ENCODE measurements around the gene RNF144A. TPM values are rescaled to one million over a fixed set of nuclear protein-coding genes. Genes with fewer than 3 reads are reported as not detected.

RNF144A gene
- total and polyA plus RNA-seq, 5 donors, result 4.7 to 14.3 (median 10.3) TPM

DNA sequence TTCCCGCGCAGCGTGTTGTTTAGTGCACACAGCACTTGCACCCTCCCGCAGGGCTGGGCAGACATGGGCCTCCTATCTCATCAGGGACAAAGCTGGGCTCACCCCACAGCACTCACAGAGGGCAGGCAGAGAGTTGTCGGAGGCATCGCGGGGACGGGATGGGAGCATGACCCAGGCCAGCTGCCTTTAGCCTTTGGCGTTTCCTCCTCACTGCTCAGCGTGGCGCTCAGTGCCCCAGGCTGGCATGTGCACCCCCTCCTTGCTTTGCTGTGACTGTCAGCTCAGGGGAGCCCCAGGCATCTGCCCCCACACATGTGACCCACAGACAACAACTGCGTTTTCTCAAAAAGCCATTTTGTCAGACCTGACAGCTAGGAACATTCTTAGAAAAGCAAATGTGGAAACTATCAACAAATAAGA is 101.1 kb downstream of the RNF144A start:
- H3K4me1 ChIP-seq (ENCODE audit: control insufficient read depth, insufficient read depth, low read length), result peaks cover 18% of the 10 kb centered on the region
- H3K9me3 ChIP-seq (ENCODE audit: control insufficient read depth, low read length), result no peaks in the 10 kb centered on the region
- DNase-seq (no peak), ATAC-seq (peak in 1 of 2 donors; percentile 10)
- intact Hi-C loops (cut with DNase I), result no loop called here
- no peak overlapping the region for H3K4me3 ChIP-seq (ENCODE audit: low read length)
- WGBS, result 75% methylated on average over 12 of the region's 12 CpGs
- no peaks in the 10 kb centered on the region for H3K27me3 ChIP-seq (ENCODE audit: control insufficient read depth, insufficient read depth)
- no peak overlapping the region for H3K27ac ChIP-seq (ENCODE audit: low read length)

GRCh38 chr2:7018767-7019166 is 101.6 kb downstream of the RNF144A start:
- 50% methylated on average over 5 of the region's 5 CpGs for WGBS
- Histone ChIP-seq H3K4me1 (ENCODE audit: control insufficient read depth, insufficient read depth, low read length) (peaks cover 18% of the 10 kb centered on the region), H3K4me3 (ENCODE audit: low read length) (no peak overlapping the region), H3K9me3 (ENCODE audit: control insufficient read depth, low read length) (no peaks in the 10 kb centered on the region), H3K27me3 (ENCODE audit: control insufficient read depth, insufficient read depth) (no peaks in the 10 kb centered on the region), H3K27ac (ENCODE audit: low read length) (no peak overlapping the region)
- intact Hi-C loops (cut with DNase I), result no loop called here
- ATAC-seq (no peak), DNase-seq (no peak)

- DNase-seq, result no peak
These were observed 102.0 kb downstream of the RNF144A start for GRCh38 chr2:7019191-7019590.

GRCh38 chr2:7020059-7020458 is 102.8 kb downstream of the RNF144A start:
- WGBS, result 96% methylated on average over 6 of the region's 6 CpGs
- H3K4me1 ChIP-seq (ENCODE audit: control insufficient read depth, insufficient read depth, low read length), result peaks cover 16% of the 10 kb centered on the region
- intact Hi-C loops (cut with DNase I), result no loop called here

More at GRCh38 chr2:7019191-7019590, 102.0 kb downstream of the RNF144A start:
- intact Hi-C loops (cut with DNase I), result no loop called here
- Histone ChIP-seq H3K27ac (ENCODE audit: low read length) (no peak overlapping the region), H3K9me3 (ENCODE audit: control insufficient read depth, low read length) (no peaks in the 10 kb centered on the region), H3K4me3 (ENCODE audit: low read length) (no peak overlapping the region), H3K4me1 (ENCODE audit: control insufficient read depth, insufficient read depth, low read length) (peaks cover 18% of the 10 kb centered on the region), H3K27me3 (ENCODE audit: control insufficient read depth, insufficient read depth) (no peaks in the 10 kb centered on the region)
- ATAC-seq, result no peak
- 89% methylated on average over 17 of the region's 17 CpGs for WGBS

GRCh38 chr2:7020468-7020867 is 103.3 kb downstream of the RNF144A start:
- WGBS, result 89% methylated on average over 8 of the region's 8 CpGs
- no peaks in the 10 kb centered on the region for H3K27me3 ChIP-seq (ENCODE audit: control insufficient read depth, insufficient read depth)
- intact Hi-C loops (cut with DNase I), result no loop called here
- H3K4me3 ChIP-seq (ENCODE audit: low read length), result no peak overlapping the region
- no peak for ATAC-seq
- H3K4me1 ChIP-seq (ENCODE audit: control insufficient read depth, insufficient read depth, low read length), result peaks cover 16% of the 10 kb centered on the region
- no peak for DNase-seq
- no peaks in the 10 kb centered on the region for H3K9me3 ChIP-seq (ENCODE audit: control insufficient read depth, low read length)
- H3K27ac ChIP-seq (ENCODE audit: low read length), result no peak overlapping the region

More at GRCh38 chr2:7020059-7020458, 102.8 kb downstream of the RNF144A start:
- no peak overlapping the region for H3K4me3 ChIP-seq (ENCODE audit: low read length)
- no peak overlapping the region for H3K27ac ChIP-seq (ENCODE audit: low read length)
- no peaks in the 10 kb centered on the region for H3K9me3 ChIP-seq (ENCODE audit: control insufficient read depth, low read length)
- ATAC-seq (no peak), DNase-seq (no peak)
- H3K27me3 ChIP-seq (ENCODE audit: control insufficient read depth, insufficient read depth), result no peaks in the 10 kb centered on the region

DNA sequence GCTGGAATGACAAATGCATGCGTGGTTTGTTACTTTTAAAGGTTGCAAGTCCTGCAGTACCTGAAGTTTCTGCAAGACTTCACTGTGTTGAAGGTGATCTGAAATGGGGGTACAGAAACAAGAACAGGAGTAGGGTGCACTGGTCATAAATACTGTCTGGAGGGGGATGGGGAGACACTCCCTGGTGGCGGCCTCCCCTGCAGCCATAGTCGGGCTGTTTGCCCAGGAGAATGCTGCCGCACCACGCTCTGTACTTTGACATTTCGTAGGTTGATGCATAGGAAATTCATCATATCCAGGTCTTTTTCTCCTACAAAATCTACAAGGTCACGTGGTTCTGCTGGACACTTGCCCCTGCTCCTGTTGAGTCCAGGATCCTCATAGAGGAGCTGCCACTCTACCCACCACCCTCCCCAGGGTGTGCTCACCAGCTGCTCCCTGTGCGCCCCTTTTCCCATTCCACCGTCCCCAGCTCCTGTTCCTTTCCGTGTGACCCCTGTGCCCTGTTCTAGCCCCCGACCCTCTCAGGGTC is 103.8 kb downstream of the RNF144A start:
- WGBS, result 76% methylated on average over 11 of the region's 11 CpGs
- H3K9me3 ChIP-seq (ENCODE audit: control insufficient read depth, low read length), result no peaks in the 10 kb centered on the region
- H3K4me1 ChIP-seq (ENCODE audit: control insufficient read depth, insufficient read depth, low read length), result peaks cover 12% of the 10 kb centered on the region
- no peak overlapping the region for H3K27ac ChIP-seq (ENCODE audit: low read length)
- no peak overlapping the region for H3K4me3 ChIP-seq (ENCODE audit: low read length)
- ATAC-seq (no peak), DNase-seq (no peak)
- intact Hi-C loops (cut with DNase I), result no loop called here
- H3K27me3 ChIP-seq (ENCODE audit: control insufficient read depth, insufficient read depth), result no peaks in the 10 kb centered on the region

DNA sequence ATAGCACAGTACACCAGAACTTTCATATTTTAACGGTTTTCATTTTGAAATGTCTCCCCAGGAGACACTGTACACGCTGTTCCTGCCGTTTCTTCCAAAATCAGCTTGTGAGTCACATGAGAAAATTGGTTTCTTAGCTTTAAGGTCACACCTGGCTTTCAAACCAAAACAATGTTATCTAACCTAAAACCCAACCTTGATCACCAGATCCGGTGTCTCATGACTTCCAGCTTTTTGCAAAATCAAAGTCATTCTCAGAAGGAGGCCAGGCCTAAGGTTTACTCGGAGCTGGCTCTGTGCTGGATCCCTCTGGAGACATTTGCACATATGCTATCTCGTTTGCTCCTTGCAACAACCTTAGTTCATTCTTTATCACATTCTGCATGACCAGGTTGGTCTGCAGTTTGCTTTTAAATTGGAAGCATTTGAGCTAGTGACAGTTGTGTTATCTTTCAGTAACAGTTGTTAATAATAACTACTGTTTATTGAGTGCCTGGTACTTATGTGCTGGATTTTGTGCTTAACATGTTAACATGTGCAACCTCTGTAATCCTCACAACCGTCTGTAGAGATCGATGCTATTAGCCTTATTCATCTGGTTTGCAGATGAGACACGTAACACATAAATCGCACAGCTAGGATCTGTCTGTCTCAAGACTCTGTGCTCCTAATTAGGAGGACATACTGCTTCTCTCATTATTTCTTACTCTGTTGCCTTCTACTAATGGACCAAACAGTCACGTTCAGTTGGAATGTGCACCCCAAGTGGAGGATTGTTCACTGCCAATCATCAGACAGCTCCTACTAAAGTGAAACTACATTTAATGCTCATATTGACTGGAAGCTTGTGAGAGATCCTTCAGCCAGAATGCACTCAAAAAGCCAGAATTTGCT is 105.5 kb downstream of the RNF144A start:
- ATAC-seq, result no peak
- Histone ChIP-seq H3K4me1 (ENCODE audit: control insufficient read depth, insufficient read depth, low read length) (peaks cover 12% of the 10 kb centered on the region), H3K27ac (ENCODE audit: low read length) (no peak overlapping the region), H3K27me3 (ENCODE audit: control insufficient read depth, insufficient read depth) (no peaks in the 10 kb centered on the region), H3K4me3 (ENCODE audit: low read length) (no peak overlapping the region), H3K9me3 (ENCODE audit: control insufficient read depth, low read length) (no peaks in the 10 kb centered on the region)
- DNase-seq, result no peak
- intact Hi-C loops (cut with DNase I), result no loop called here
- WGBS, result 46% methylated on average over 11 of the region's 11 CpGs

- Histone ChIP-seq H3K9me3 (ENCODE audit: control insufficient read depth, low read length) (no peaks in the 10 kb centered on the region), H3K4me3 (ENCODE audit: low read length) (no peak overlapping the region), H3K27me3 (ENCODE audit: control insufficient read depth, insufficient read depth) (no peaks in the 10 kb centered on the region), H3K27ac (ENCODE audit: low read length) (no peak overlapping the region), H3K4me1 (ENCODE audit: control insufficient read depth, insufficient read depth, low read length) (peaks cover 5% of the 10 kb centered on the region)
- intact Hi-C loops (cut with DNase I), result no loop called here
- ATAC-seq, result peak; percentile 74
- WGBS, result 51% methylated on average over 2 of the region's 2 CpGs
- peak in 1 of 3 donors; percentile 61 for DNase-seq
These were observed 106.3 kb downstream of the RNF144A start for GRCh38 chr2:7023542-7023941.

DNA sequence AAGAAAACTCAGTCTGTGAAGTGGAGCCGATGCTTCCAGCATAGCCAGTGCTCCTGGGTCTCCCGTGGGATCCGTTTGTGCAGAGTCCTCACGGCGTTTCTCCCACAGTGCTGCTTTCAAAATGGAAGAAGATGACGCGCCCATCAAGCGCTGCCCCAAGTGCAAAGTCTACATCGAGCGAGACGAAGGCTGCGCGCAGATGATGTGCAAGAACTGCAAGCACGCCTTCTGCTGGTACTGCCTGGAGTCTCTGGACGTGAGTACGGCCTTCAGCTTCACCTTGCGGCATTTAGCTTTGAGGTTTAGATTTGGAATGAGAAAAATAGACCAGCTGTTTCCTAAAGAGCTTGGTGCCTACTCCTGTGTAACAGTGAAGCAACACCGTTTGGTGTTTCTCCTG is 107.0 kb downstream of the RNF144A start:
- Histone ChIP-seq H3K27me3 (ENCODE audit: control insufficient read depth, insufficient read depth) (no peaks in the 10 kb centered on the region), H3K9me3 (ENCODE audit: control insufficient read depth, low read length) (no peaks in the 10 kb centered on the region), H3K27ac (ENCODE audit: low read length) (no peak overlapping the region), H3K4me3 (ENCODE audit: low read length) (no peak overlapping the region), H3K4me1 (ENCODE audit: control insufficient read depth, insufficient read depth, low read length) (peaks cover 5% of the 10 kb centered on the region)
- DNase-seq, result peak in 1 of 3 donors; percentile 51
- WGBS, result 92% methylated on average over 18 of the region's 18 CpGs
- no peak for ATAC-seq
- intact Hi-C loops (cut with DNase I), result no loop called here

DNA sequence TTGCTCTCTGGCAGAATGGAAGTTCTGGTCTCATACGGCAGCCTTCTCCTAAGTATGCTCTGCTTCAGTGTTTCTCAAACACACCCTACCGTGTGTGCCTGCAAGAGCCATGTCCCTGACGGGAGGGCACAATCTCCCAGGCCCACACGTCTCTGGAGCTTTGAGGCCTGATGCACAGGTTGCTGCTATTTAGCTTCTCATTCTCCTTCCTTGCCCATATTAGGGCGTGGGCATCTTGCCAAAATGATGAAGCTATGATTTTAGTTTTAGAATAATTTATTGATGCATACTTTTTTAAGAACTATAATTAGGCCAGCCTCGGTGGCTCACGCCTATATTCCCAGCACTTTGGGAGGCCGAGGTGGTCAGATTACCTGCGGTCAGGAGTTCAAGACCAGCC is 107.9 kb downstream of the RNF144A start:
- ATAC-seq, result no peak
- Histone ChIP-seq H3K9me3 (ENCODE audit: control insufficient read depth, low read length) (no peaks in the 10 kb centered on the region), H3K27me3 (ENCODE audit: control insufficient read depth, insufficient read depth) (no peaks in the 10 kb centered on the region), H3K4me3 (ENCODE audit: low read length) (no peak overlapping the region), H3K27ac (ENCODE audit: low read length) (no peak overlapping the region), H3K4me1 (ENCODE audit: control insufficient read depth, insufficient read depth, low read length) (peaks cover 5% of the 10 kb centered on the region)
- DNase-seq, result no peak
- WGBS, result 91% methylated on average over 9 of the region's 9 CpGs
- intact Hi-C loops (cut with DNase I), result no loop called here

- peak in 1 of 2 donors; percentile 46 for ATAC-seq
These were observed 109.5 kb downstream of the RNF144A start for GRCh38 chr2:7026742-7027141.

More at GRCh38 chr2:7026742-7027141, 109.5 kb downstream of the RNF144A start:
- Histone ChIP-seq H3K27ac (ENCODE audit: low read length) (peak overlapping the region; percentile 60), H3K4me1 (ENCODE audit: control insufficient read depth, insufficient read depth, low read length) (peaks cover 5% of the 10 kb centered on the region), H3K4me3 (ENCODE audit: low read length) (no peak overlapping the region), H3K27me3 (ENCODE audit: control insufficient read depth, insufficient read depth) (no peaks in the 10 kb centered on the region), H3K9me3 (ENCODE audit: control insufficient read depth, low read length) (no peaks in the 10 kb centered on the region)
- intact Hi-C loops (cut with DNase I), result no loop called here
- WGBS, result 59% methylated on average over 8 of the region's 8 CpGs
- no peak for DNase-seq
